Inferior parietal cortex (tissue), 1 donor: ENCODE results near the gene SSH2.

Experiments
- DNase-seq: peaks from one replicate; pipeline ENCODE4 v3.0.0-alpha.2; 2016; ENCODE audit errors: extremely low spot score

Gene SSH2

GRCh38 chr17:29589524-29590410, 340.3 kb downstream of the SSH2 start, which contains the start of gene GIT1:
Gene GIT1, minus strand, starts transcription at chr17:29589648. Its CDS starts 270 bp downstream, at chr17:29589378.
- peak; percentile 77 for DNase-seq

GRCh38 chr17:29588562-29589411, 341.2 kb downstream of the SSH2 start:
- no peak for DNase-seq

- no peak for DNase-seq
Measured at GRCh38 chr17:29588017-29588561, 341.9 kb downstream of the SSH2 start.

GRCh38 chr17:29587591-29587990, 342.4 kb downstream of the SSH2 start:
- DNase-seq = no peak

- no peak for DNase-seq
Measured at GRCh38 chr17:29586676-29587469, 343.2 kb downstream of the SSH2 start.

- no peak for DNase-seq
Measured at GRCh38 chr17:29585080-29585751, 344.8 kb downstream of the SSH2 start.

- DNase-seq = no peak
Measured at GRCh38 chr17:29584452-29585079, 345.5 kb downstream of the SSH2 start.

- no peak for DNase-seq
Measured at GRCh38 chr17:29583324-29584248, 346.4 kb downstream of the SSH2 start.

GRCh38 chr17:29582772-29583171, 347.3 kb downstream of the SSH2 start:
- peak; percentile 80 for DNase-seq

- DNase-seq = no peak
Measured at GRCh38 chr17:29582254-29582765, 347.7 kb downstream of the SSH2 start.

- DNase-seq = no peak
Measured at GRCh38 chr17:29581583-29582253, 348.3 kb downstream of the SSH2 start.

GRCh38 chr17:29579866-29580771, 349.9 kb downstream of the SSH2 start:
- peak; percentile 94 for DNase-seq

- no peak for DNase-seq
Measured at GRCh38 chr17:29578626-29579485, 351.2 kb downstream of the SSH2 start.

GRCh38 chr17:29577385-29578211, 352.4 kb downstream of the SSH2 start:
- no peak for DNase-seq

GRCh38 chr17:29577001-29577370, 353.0 kb downstream of the SSH2 start:
- DNase-seq = no peak
